Inflammatory macrophage (primary cell): ENCODE results near the gene NIPSNAP2.

Experiments used
- DNase-seq, 2 donors: peaks; one replicate each; pipeline ENCODE4 v3.0.0-alpha.2; 2020 to 2022
- total RNA-seq, 18 experiments: gene quantifications; one replicate each; lab custom pipeline; 2026; ENCODE audit warnings: mixed read lengths in 6 of 18, inconsistent platforms in 2 of 18; lab: John Stamatoyannopoulos, UW

NIPSNAP2 gene
- total RNA-seq: 41.4 to 109 (median 79.4) reads per million in 18 experiments

- peak; percentile 86 to 94 for DNase-seq
These were observed at the start of gene NIPSNAP2 for GRCh38 chr7:55964261-55965099. NIPSNAP2 (plus strand) TSS chr7:55964585; CDS start chr7:55964610, 25 bp downstream.

- no peak for DNase-seq
These were observed 46.6 kb upstream of the NIPSNAP2 start for GRCh38 chr7:55917771-55918170.

DNA sequence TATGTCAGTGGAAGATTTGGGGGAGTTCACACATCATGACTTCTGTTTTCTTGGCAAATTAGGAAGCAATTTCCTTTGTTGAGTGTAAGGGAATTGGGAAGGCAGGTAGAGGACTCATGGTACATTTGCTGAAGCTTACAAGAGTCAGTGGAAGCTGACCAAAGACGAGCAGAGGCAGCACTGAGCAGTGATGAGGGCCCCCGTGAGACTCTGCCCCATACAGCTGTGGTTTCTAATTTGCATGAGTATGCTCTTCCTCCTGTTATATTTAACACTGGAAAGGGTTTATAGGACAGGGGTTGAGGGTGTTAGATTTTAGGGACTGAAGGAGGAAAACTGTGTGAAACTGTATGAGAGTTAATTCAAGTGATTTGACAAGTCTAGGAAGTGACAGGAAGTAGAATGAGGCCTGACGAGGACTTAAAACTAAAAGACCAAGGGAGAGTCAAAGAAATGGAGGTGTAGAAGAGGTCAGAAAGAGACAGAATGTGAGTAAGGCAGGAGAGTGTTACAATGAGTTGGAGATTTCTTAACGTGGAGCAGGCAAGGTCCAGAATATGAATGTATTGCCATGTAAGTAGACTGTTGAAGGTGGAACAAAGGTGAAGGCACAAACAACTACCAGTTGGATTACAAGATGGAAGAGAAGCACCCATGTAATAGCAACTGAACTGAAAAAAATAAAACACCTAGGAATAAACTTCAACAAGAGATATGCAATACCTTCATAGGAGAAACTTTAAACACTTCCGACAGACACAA, 36.2 kb upstream of the NIPSNAP2 start:
- DNase-seq: no peak

GRCh38 chr7:55931421-55932151, 32.8 kb upstream of the NIPSNAP2 start:
- no peak for DNase-seq

DNA sequence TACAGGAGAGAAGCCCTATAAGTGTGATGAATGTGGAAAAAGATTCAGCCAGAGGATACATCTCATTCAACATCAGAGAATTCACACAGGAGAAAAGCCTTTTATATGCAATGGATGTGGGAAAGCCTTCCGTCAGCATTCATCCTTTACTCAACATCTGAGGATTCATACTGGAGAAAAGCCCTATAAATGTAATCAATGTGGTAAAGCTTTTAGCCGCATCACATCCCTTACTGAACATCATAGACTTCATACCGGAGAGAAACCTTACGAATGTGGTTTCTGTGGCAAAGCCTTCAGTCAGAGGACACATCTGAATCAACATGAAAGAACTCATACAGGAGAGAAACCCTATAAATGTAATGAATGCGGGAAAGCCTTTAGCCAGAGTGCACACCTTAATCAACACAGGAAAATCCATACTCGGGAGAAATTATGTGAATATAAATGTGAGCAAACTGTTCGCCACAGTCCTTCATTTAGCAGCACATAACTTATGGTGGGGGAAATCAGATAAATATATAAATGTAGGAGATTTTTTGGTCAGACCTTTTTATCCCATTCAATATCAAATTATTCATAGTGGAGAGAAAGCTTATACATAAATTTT, 24.8 kb upstream of the NIPSNAP2 start:
- no peak for DNase-seq

DNA sequence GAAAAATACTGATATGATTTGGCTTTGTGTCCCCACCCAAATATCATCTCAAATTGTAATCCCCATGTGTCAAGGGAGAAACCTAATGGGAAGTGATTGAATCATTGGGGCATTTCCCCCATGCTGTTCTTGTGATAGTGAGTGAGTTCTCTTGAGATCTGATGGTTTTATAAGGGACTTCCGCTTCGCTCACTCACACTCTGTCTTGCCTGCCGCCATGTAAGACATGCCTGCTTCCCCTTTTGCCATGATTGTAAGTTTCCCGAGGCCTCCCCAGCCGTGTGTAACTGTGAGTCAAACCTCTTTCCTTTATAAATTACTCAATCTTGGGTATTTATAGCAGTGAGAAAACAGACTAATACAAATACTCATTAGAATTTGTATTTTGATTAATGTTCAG, 17.8 kb upstream of the NIPSNAP2 start:
- no peak for DNase-seq

- peak; percentile 89 to 94 for DNase-seq
These were observed 12.6 kb upstream of the NIPSNAP2 start, which contains the start of gene MRPS17 for GRCh38 chr7:55951637-55952351. MRPS17 (plus strand) TSS chr7:55951877; CDS start chr7:55953196, 1,319 bp downstream.

DNA sequence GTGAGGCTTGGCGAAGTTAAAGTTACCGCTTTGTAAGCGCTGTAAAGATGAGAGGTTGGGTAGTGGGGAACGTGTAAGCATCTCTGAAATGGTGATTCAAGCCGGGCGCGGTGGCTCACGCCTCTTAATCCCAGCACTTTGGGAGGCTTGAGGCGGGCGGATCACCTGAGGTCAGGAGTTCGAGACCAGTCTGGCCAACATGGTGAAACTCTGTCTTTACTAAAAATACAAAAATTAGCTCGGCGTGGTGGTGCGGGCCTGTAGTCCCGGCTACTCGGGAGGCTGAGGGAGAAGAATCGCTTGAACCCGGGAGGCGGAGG, 12.1 kb upstream of the NIPSNAP2 start:
- DNase-seq: peak in 1 of 2 donors; percentile 4

DNA sequence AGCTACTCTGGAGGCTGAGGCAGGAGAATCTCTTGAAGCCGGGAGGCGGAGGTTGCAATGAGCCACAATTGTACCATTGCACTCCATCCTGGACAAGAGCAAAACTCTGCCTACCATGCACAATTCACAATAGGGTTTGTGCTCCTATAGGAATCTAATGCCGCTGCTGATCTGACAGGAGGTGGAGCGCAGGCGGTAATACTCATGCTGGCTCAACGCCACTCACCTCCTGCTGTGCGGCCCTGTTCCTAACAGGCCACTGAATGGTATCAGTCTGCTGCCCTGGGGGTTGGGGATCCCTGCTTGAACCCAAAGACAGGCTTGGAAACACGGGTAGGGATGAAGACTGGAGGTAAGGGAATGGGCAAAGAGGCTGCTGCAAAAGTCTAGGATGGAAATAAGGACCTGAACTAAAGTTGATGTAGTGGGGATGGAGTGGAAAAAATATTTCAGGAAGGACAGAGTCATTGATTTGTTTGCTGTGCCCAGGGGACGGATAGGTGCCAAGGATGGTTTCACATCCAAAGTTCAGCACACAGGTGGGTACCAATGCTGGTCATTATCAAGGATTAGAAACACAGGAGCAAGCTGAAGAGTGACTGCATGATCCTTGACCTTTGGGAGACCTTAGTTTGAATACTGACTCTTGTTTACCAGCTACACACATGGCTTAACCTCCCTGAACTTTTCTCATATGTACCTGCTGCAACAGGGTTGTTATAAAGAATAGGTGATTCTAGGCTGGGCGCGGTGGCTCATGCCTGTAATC, 10.5 kb upstream of the NIPSNAP2 start:
- no peak for DNase-seq

- no peak for DNase-seq
These were observed 7.2 kb upstream of the NIPSNAP2 start for GRCh38 chr7:55957190-55957589.

DNA sequence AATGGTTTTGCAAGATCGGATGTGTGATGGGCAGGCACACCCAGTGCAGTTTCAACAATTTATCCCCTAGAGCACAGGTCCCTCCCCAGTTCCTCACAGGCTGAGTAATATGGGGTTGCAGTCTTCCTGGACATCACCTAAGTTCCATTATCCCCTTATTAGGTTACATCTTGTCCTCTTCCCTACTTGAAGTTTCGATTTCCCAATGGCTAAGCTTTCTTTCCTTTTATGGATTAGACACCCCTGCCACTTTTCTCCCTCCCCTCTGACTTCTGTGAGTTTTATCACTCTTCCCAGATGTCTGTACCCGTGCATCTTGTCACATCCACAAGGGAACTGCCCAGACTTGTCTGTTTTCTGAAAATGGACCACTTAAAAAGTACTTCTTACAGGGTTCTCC, 2.4 kb upstream of the NIPSNAP2 start:
- DNase-seq: no peak

GRCh38 chr7:55963584-55964168, 709 bp upstream of the NIPSNAP2 start:
- DNase-seq: no peak

DNA sequence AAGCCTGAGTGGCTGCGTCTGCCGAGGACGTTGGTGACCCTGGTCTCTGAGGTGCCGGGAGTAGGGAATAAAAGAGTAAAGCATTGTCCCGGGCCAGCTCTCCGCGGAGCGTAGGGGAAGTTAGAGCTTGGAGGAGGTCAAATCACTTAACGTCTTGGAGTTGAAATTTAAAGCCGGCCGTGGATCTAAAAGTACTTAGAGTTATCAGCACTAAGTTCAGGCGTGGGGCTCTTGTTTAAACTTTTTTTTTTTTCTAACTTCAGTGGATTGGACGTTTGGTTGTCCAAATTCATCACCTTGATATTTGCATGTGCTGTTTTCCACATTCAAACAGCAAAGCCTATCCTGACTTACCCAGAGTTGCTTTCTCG, 700 bp downstream of the NIPSNAP2 start:
- no peak for DNase-seq

DNA sequence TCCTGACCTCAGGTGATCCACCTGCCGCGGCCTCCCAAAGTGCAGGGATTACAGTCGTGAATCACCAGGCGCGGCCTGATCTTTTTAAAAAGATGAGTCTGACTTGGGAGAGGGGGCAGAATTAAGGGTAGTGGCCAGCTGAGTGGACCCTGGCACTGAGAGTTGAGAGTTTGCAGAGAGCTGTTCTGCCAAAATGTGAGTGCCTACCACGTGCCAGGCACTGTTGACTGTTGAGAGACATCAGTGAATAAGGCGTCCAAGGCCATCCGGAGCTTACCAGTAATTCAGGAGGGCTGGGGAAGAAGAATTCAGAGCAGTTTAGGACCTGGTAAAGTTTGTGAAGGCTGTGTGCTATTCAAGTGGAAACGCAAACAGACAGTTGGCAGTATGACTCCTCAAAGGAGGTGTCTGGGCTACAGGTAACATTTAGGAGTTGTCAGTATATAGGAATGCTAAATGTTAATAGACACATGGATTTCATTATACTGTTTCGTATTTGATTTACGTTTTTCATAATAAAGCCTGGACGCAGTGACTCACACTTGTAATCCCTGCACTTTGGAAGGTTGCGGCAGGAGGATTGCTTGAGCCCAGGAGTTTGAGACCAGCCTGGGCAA, 1.5 kb downstream of the NIPSNAP2 start:
- DNase-seq: no peak

DNA sequence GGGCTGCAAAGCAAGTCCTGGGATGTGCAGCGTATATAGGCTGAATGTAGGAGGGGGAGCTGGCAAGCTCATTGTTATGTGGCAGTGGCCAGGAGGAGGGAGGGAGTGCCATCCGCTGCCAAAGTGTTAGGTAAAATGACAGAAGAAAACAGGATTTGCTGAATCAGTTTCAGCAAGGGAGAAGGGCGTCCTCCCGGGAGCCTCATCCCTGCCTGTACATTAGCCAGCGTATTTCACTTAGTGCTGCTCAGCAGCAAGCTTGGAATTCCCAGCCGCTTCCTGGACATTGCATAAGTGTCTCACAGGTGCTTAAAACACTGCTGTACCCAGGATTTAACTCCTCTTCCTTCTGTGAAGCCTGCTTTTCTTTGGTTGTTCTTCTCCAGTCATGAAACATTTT, 2.5 kb downstream of the NIPSNAP2 start:
- DNase-seq: no peak

GRCh38 chr7:55969391-55969790, 5.0 kb downstream of the NIPSNAP2 start:
- no peak for DNase-seq

GRCh38 chr7:55970561-55970960, 6.2 kb downstream of the NIPSNAP2 start:
- DNase-seq: no peak

- no peak for DNase-seq
These were observed 6.6 kb downstream of the NIPSNAP2 start for GRCh38 chr7:55970978-55971377.

DNA sequence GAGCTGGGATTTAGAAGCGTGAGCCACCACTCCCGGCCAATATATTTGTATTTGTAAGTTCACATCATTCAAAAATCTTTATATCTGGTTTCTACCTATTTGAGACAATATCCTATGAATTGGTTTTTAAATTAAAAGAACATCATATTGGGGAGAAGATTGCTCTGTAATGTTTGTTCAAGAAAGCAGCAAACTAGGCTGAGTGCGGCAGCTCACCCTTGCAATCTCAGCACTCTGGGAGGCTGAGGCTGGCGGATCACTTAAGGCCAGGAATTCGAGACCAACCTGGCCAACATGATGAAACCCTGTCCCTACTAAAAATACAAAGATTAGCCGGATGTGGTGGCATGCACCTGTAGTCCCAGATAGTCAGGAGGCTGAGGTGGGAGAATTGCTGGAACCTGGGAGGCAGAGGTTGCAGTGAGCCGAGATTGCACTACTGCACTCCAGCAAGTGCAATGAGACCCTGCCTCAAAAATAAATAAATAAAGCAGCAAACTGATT, 9.4 kb downstream of the NIPSNAP2 start:
- DNase-seq: no peak

GRCh38 chr7:55975988-55976633, 11.7 kb downstream of the NIPSNAP2 start:
- DNase-seq: no peak
